ENCODE data around the gene ZNF787.
A peak's percentile ranks its signal among the peaks of the same experiment; 100 is the strongest.

ZNF787 gene

GRCh38 chr19:56105090-56105701, 15.9 kb downstream of the ZNF787 start:
- H3K4ac ChIP-seq (ENCODE audit: low read depth, low read length) = no peak overlapping the region
- no peaks in the 10 kb centered on the region for H3K27me3 ChIP-seq (ENCODE audit: insufficient read depth, low read length, poor library complexity)
- H2BK120ac ChIP-seq (ENCODE audit: low read depth, low read length) = no peak overlapping the region
- peak; percentile 86 for DNase-seq
- no peaks in the 10 kb centered on the region for H3K4me1 ChIP-seq (ENCODE audit: control insufficient read depth, low read depth, low read length)
- no peak overlapping the region for H2BK15ac ChIP-seq (replicated peaks; ENCODE audit: low read depth)
- H3K79me1 ChIP-seq (ENCODE audit: low read length) = peaks cover 20% of the 10 kb centered on the region
- no peak overlapping the region for H3K18ac ChIP-seq (ENCODE audit: low read length)
- H3K56ac ChIP-seq (ENCODE audit: low read length) = no peak overlapping the region
- H3K9ac ChIP-seq (ENCODE audit: low read length) = no peak overlapping the region
- peaks cover 69% of the 10 kb centered on the region for H3K79me2 ChIP-seq (ENCODE audit: control insufficient read depth, insufficient read depth, low read length)
- H3K23ac ChIP-seq (ENCODE audit: low read length) = no peak overlapping the region
- H3K4me2 ChIP-seq (ENCODE audit: low read length) = no peak overlapping the region
- no peak overlapping the region for H2AK5ac ChIP-seq (ENCODE audit: low read length)
- no peak overlapping the region for H3K27ac ChIP-seq (ENCODE audit: low read depth, low read length)
- no peak overlapping the region for H2BK5ac ChIP-seq (ENCODE audit: low read length)
- no CpG with 5 or more reads among the region's 22 CpGs for WGBS (ENCODE audit: extremely low coverage, insufficient coverage, low lambda C conversion rate)
- no peak overlapping the region for H3K4me3 ChIP-seq (ENCODE audit: low read length)
- H4K8ac ChIP-seq (ENCODE audit: low read depth, low read length) = no peak overlapping the region
- peaks cover 4% of the 10 kb centered on the region for H3K36me3 ChIP-seq (ENCODE audit: control insufficient read depth, insufficient read depth, low read length)
- no peak overlapping the region for H4K5ac ChIP-seq (ENCODE audit: low read length)

DNA sequence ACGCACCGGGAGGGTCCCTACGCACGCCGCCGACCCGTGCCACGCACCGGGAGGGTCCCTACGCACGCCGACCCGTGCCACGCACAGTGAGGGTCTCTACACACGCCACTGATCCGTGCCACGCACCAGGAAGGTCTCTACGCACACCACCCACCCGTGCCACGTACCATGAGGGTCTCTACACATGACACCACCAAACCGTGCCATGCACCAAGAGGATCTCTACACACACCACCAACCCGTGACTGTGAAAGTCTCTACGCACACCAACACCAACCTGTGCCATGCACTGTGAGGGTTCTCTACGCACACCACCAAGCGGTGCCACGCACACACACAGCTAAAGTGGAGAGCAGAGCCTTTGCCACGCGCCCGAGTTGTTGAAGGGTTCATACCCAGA, 16.7 kb downstream of the ZNF787 start:
- Histone ChIP-seq H3K4me3 (ENCODE audit: low read length) (no peak overlapping the region), H3K27ac (ENCODE audit: low read depth, low read length) (no peak overlapping the region), H3K4ac (ENCODE audit: low read depth, low read length) (no peak overlapping the region), H2BK5ac (ENCODE audit: low read length) (no peak overlapping the region), H3K4me2 (ENCODE audit: low read length) (no peak overlapping the region), H2BK15ac (replicated peaks; ENCODE audit: low read depth) (no peak overlapping the region), H3K18ac (ENCODE audit: low read length) (no peak overlapping the region), H2BK120ac (ENCODE audit: low read depth, low read length) (no peak overlapping the region), H4K8ac (ENCODE audit: low read depth, low read length) (no peak overlapping the region), H3K9ac (ENCODE audit: low read length) (no peak overlapping the region), H2AK5ac (ENCODE audit: low read length) (no peak overlapping the region), H3K56ac (ENCODE audit: low read length) (no peak overlapping the region), H3K79me1 (ENCODE audit: low read length) (peaks cover 20% of the 10 kb centered on the region), H3K27me3 (ENCODE audit: insufficient read depth, low read length, poor library complexity) (no peaks in the 10 kb centered on the region), H3K79me2 (ENCODE audit: control insufficient read depth, insufficient read depth, low read length) (peaks cover 65% of the 10 kb centered on the region), H3K4me1 (ENCODE audit: control insufficient read depth, low read depth, low read length) (no peaks in the 10 kb centered on the region), H3K23ac (ENCODE audit: low read length) (no peak overlapping the region), H3K36me3 (ENCODE audit: control insufficient read depth, insufficient read depth, low read length) (peaks cover 4% of the 10 kb centered on the region), H4K5ac (ENCODE audit: low read length) (no peak overlapping the region)
- DNase-seq = no peak
- WGBS (ENCODE audit: extremely low coverage, insufficient coverage, low lambda C conversion rate) = no CpG with 5 or more reads among the region's 29 CpGs

GRCh38 chr19:56103027-56103614, 18.0 kb downstream of the ZNF787 start:
- Histone ChIP-seq H4K5ac (ENCODE audit: low read length) (no peak overlapping the region), H4K8ac (ENCODE audit: low read depth, low read length) (no peak overlapping the region), H3K36me3 (ENCODE audit: control insufficient read depth, insufficient read depth, low read length) (peaks cover 4% of the 10 kb centered on the region), H3K79me2 (ENCODE audit: control insufficient read depth, insufficient read depth, low read length) (peaks cover 52% of the 10 kb centered on the region), H3K4me2 (ENCODE audit: low read length) (no peak overlapping the region), H3K23ac (ENCODE audit: low read length) (no peak overlapping the region), H3K4me1 (ENCODE audit: control insufficient read depth, low read depth, low read length) (no peaks in the 10 kb centered on the region), H3K27me3 (ENCODE audit: insufficient read depth, low read length, poor library complexity) (no peaks in the 10 kb centered on the region), H3K9ac (ENCODE audit: low read length) (no peak overlapping the region), H2BK15ac (replicated peaks; ENCODE audit: low read depth) (no peak overlapping the region), H3K27ac (ENCODE audit: low read depth, low read length) (no peak overlapping the region), H2BK120ac (ENCODE audit: low read depth, low read length) (no peak overlapping the region), H2BK5ac (ENCODE audit: low read length) (no peak overlapping the region), H3K18ac (ENCODE audit: low read length) (no peak overlapping the region), H3K56ac (ENCODE audit: low read length) (no peak overlapping the region), H3K4me3 (ENCODE audit: low read length) (no peak overlapping the region), H2AK5ac (ENCODE audit: low read length) (no peak overlapping the region), H3K4ac (ENCODE audit: low read depth, low read length) (no peak overlapping the region), H3K79me1 (ENCODE audit: low read length) (peaks cover 13% of the 10 kb centered on the region)
- DNase-seq = no peak
- no CpG with 5 or more reads among the region's 20 CpGs for WGBS (ENCODE audit: extremely low coverage, insufficient coverage, low lambda C conversion rate)

DNA sequence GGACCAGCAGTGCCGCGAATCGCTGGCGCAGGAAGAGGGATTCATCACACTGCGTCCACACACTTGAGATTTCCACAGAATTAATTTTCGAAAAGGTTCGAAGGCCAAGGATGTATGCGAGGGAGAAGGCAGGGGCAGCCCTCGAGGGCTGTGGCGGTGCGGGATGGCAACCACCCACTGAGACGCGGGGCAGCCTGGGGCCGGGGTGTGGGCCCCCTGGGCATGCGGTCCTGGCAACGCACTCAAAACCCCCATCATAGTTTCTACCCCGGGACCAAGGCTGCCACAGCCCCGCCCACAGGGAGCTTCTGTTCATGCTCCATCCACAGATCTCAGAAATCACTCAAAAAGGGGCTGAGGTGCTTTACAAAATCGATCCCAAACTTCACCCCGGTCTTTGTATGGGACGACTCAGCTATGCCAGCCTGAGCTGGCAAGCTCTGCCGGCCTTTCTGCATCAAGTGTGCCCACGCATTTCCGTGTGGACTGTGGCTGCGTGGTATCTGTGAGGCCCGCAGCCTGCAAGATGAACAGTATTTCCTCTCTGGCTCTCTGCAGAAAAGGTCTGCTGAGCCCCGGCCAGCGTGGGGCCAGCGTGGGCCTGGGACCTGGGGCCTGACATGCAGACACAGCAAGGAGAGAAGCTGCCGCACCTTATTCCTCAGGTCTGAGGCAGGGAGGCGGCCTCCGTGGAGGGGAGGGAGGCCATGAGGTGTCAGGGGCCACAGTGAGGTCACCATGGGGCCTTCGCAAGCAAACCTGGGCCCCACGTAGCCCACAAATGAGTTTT, 19.2 kb downstream of the ZNF787 start:
- Histone ChIP-seq H2BK5ac (ENCODE audit: low read length) (no peak overlapping the region), H3K27me3 (ENCODE audit: insufficient read depth, low read length, poor library complexity) (no peaks in the 10 kb centered on the region), H3K23ac (ENCODE audit: low read length) (no peak overlapping the region), H3K36me3 (ENCODE audit: control insufficient read depth, insufficient read depth, low read length) (peaks cover 4% of the 10 kb centered on the region), H3K9ac (ENCODE audit: low read length) (no peak overlapping the region), H3K79me1 (ENCODE audit: low read length) (peaks cover 12% of the 10 kb centered on the region), H3K4me3 (ENCODE audit: low read length) (no peak overlapping the region), H4K8ac (ENCODE audit: low read depth, low read length) (no peak overlapping the region), H4K5ac (ENCODE audit: low read length) (no peak overlapping the region), H3K4me1 (ENCODE audit: control insufficient read depth, low read depth, low read length) (no peaks in the 10 kb centered on the region), H3K27ac (ENCODE audit: low read depth, low read length) (no peak overlapping the region), H2AK5ac (ENCODE audit: low read length) (no peak overlapping the region), H3K56ac (ENCODE audit: low read length) (no peak overlapping the region), H3K79me2 (ENCODE audit: control insufficient read depth, insufficient read depth, low read length) (peaks cover 44% of the 10 kb centered on the region), H3K4me2 (ENCODE audit: low read length) (no peak overlapping the region), H3K18ac (ENCODE audit: low read length) (no peak overlapping the region), H2BK120ac (ENCODE audit: low read depth, low read length) (no peak overlapping the region), H2BK15ac (replicated peaks; ENCODE audit: low read depth) (no peak overlapping the region), H3K4ac (ENCODE audit: low read depth, low read length) (no peak overlapping the region)
- no CpG with 5 or more reads among the region's 34 CpGs for WGBS (ENCODE audit: extremely low coverage, insufficient coverage, low lambda C conversion rate)
- DNase-seq = no peak

DNA sequence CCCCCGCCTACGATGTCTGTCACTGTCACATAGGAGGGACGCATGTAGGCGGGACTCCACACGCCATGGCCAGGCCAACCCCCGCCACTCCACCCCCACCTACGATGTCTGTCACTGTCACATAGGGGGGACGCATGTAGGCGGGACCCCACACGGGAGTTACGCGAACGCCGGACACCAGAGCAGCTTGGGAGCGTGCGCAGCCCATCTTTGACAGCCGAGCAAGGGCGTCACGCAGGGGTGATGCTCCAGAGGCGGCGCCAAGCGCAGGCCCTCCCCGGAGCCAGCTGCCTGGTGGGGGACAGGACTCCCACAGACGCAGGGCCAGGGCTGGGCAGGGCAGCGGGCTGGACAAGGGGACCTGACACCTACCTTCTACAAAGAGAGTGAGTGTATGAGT, 20.0 kb downstream of the ZNF787 start:
- Histone ChIP-seq H2BK120ac (ENCODE audit: low read depth, low read length) (no peak overlapping the region), H3K4me1 (ENCODE audit: control insufficient read depth, low read depth, low read length) (no peaks in the 10 kb centered on the region), H3K36me3 (ENCODE audit: control insufficient read depth, insufficient read depth, low read length) (peaks cover 4% of the 10 kb centered on the region), H3K9ac (ENCODE audit: low read length) (no peak overlapping the region), H2BK15ac (replicated peaks; ENCODE audit: low read depth) (no peak overlapping the region), H3K18ac (ENCODE audit: low read length) (no peak overlapping the region), H3K56ac (ENCODE audit: low read length) (no peak overlapping the region), H3K23ac (ENCODE audit: low read length) (no peak overlapping the region), H2BK5ac (ENCODE audit: low read length) (no peak overlapping the region), H3K79me1 (ENCODE audit: low read length) (peaks cover 13% of the 10 kb centered on the region), H4K8ac (ENCODE audit: low read depth, low read length) (no peak overlapping the region), H3K4ac (ENCODE audit: low read depth, low read length) (no peak overlapping the region), H3K79me2 (ENCODE audit: control insufficient read depth, insufficient read depth, low read length) (peaks cover 38% of the 10 kb centered on the region), H3K27ac (ENCODE audit: low read depth, low read length) (no peak overlapping the region), H3K4me3 (ENCODE audit: low read length) (no peak overlapping the region), H3K27me3 (ENCODE audit: insufficient read depth, low read length, poor library complexity) (no peaks in the 10 kb centered on the region), H2AK5ac (ENCODE audit: low read length) (no peak overlapping the region), H4K5ac (ENCODE audit: low read length) (no peak overlapping the region), H3K4me2 (ENCODE audit: low read length) (no peak overlapping the region)
- no peak for DNase-seq
- WGBS (ENCODE audit: extremely low coverage, insufficient coverage, low lambda C conversion rate) = no CpG with 5 or more reads among the region's 25 CpGs

Measured in mesendoderm (in vitro differentiated cells).